Colonic mucosa (tissue), 4 donors: ENCODE data around the gene ZNF185. TPM values are rescaled to one million over a fixed set of nuclear protein-coding genes. Genes with fewer than 3 reads are reported as not detected.

Source experiments
- DNase-seq: peaks from one replicate; pipeline ENCODE4 v3.0.0-alpha.2; 2020
- H3K27ac ChIP-seq: fragments of 200-600 bp; one replicate; pipeline ENCODE4 v1.8.0; 2021
- H3K27me3 ChIP-seq: fragments of 200-600 bp; one replicate; pipeline ENCODE4 v1.8.0; 2021
- H3K36me3 ChIP-seq: fragments of 200-600 bp; one replicate; pipeline ENCODE4 v1.8.0; 2021
- H3K4me1 ChIP-seq: fragments of 200-600 bp; one replicate; pipeline ENCODE4 v1.8.0; 2021; ENCODE audit warnings: mild to moderate bottlenecking
- H3K4me3 ChIP-seq: fragments of 200-600 bp; one replicate; pipeline ENCODE4 v1.8.0; 2021
- H3K9ac ChIP-seq, 2 donors: one replicate each; pipeline ENCODE4 v1.7.0; 2013; ENCODE audit warnings: control low read depth in 2 of 2, low read depth in 2 of 2, low read length in 2 of 2
- H3K9me3 ChIP-seq: fragments of 200-600 bp; one replicate; pipeline ENCODE4 v1.8.0; 2021
- CTCF ChIP-seq: fragments of 200-600 bp; IDR thresholded peaks from one replicate; pipeline ENCODE4 v1.8.0; 2022; ENCODE audit warnings: antibody characterized with exemption, mild to moderate bottlenecking
- intact Hi-C: fragments of 100-400 bp; cut with DNase I; formaldehyde crosslinking; loops from one replicate; pipeline ENCODE4 v1.14.1; 2022
- total RNA-seq, 2 donors: library from RNA; stranded (reverse); fragmentation: NEBNext Ultra II Directional in 1 of 2; extraction: Animal tissue kit (Norgen Biotek cat#: 25700) in 1 of 2; gene quantifications; one replicate each; pipeline ENCODE4 v1.2.1, GENCODE V29; 2021
- donor health status: healthy.
- donor health status: DM: no; HTN: no; CAD: no.
- donor health status: DM: no; HTN: no; CAD: no.

ZNF185 gene
- total RNA-seq, 2 donors from 2014 or later = 3.6 to 4.5 TPM

GRCh38 chrX:152923599-152923998 is 25.7 kb downstream of the ZNF185 start:
- H3K27ac ChIP-seq = no peak overlapping the region
- intact Hi-C loops = no loop called here
- TF ChIP-seq CTCF = no peak
- no peak overlapping the region for H3K9ac ChIP-seq
- no peak overlapping the region for H3K4me3 ChIP-seq
- DNase-seq = no peak
- H3K9me3 ChIP-seq = no peaks in the 10 kb centered on the region
- no peaks in the 10 kb centered on the region for H3K27me3 ChIP-seq
- no peaks in the 10 kb centered on the region for H3K36me3 ChIP-seq
- H3K4me1 ChIP-seq = no peaks in the 10 kb centered on the region

- H3K27ac ChIP-seq = no peak overlapping the region
- no peaks in the 10 kb centered on the region for H3K4me1 ChIP-seq
- H3K27me3 ChIP-seq = no peaks in the 10 kb centered on the region
- TF ChIP-seq CTCF = no peak
- no peak overlapping the region for H3K9ac ChIP-seq
- no peak for DNase-seq
- H3K36me3 ChIP-seq = no peaks in the 10 kb centered on the region
- no peak overlapping the region for H3K4me3 ChIP-seq
- no peaks in the 10 kb centered on the region for H3K9me3 ChIP-seq
- intact Hi-C loops = no loop called here
Observed at GRCh38 chrX:152925835-152926234, 28.0 kb downstream of the ZNF185 start.

- H3K9me3 ChIP-seq = no peaks in the 10 kb centered on the region
- no peak overlapping the region for H3K27ac ChIP-seq
- no peaks in the 10 kb centered on the region for H3K36me3 ChIP-seq
- peak; percentile 13 for TF ChIP-seq CTCF
- H3K9ac ChIP-seq = no peak overlapping the region
- intact Hi-C loops = no loop called here
- H3K4me1 ChIP-seq = no peaks in the 10 kb centered on the region
- H3K4me3 ChIP-seq = no peak overlapping the region
- DNase-seq = peak; percentile 47
- no peaks in the 10 kb centered on the region for H3K27me3 ChIP-seq
Observed at GRCh38 chrX:152926279-152926678, 28.4 kb downstream of the ZNF185 start.

- no peak for TF ChIP-seq CTCF
- Histone ChIP-seq H3K36me3 (no peaks in the 10 kb centered on the region), H3K9ac (no peak overlapping the region), H3K9me3 (no peaks in the 10 kb centered on the region), H3K27ac (no peak overlapping the region), H3K27me3 (no peaks in the 10 kb centered on the region), H3K4me3 (no peak overlapping the region), H3K4me1 (no peaks in the 10 kb centered on the region)
- intact Hi-C loops = no loop called here
- no peak for DNase-seq
Observed at GRCh38 chrX:152926923-152927322, 29.1 kb downstream of the ZNF185 start.

DNA sequence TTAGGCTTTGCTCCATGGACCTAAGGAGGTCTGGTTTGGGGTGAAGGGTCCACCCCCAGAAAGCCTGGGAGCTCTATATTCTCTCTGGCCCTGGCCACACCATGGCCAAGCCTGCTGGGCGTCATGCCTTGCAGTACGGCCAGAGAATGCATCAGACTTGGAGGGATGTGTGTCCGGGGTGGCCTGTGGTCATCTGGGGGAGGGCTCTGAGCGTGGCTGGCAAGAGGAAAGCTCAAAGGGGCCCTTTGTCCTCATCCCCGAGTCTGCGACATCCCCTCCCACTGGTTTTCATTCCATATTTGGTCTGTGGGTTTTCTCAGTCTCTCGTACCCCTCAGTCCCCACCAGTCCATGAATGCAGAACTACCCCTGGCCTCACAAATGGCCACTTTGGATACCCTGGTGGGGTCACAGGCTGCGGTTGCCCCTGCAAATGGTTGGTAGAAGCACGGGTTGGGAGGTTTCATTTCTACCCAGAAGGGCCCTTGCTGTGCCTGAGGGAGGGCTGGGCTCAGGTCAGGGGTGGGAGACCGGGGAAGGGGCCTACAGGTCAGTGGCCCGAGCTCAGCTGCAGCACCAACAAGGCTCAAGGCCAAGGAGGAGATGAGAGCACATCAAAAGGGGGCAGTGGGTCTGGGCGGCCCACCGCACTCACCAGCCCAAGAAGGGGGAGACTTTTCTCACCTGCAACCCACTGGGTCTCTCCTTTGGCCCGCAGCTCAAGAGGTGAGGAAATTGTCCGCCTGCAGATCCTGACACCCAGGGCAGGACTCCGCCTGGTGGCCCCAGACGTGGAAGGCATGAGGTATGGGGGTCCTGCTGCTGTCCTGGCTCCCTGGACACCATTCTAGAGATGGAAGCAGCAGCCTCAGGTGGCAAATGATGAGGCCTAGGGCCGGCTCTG is 30.2 kb downstream of the ZNF185 start:
- no peaks in the 10 kb centered on the region for H3K9me3 ChIP-seq
- intact Hi-C loops = no loop called here
- H3K27me3 ChIP-seq = no peaks in the 10 kb centered on the region
- TF ChIP-seq CTCF = no peak
- no peak overlapping the region for H3K9ac ChIP-seq
- no peaks in the 10 kb centered on the region for H3K4me1 ChIP-seq
- no peak overlapping the region for H3K4me3 ChIP-seq
- H3K27ac ChIP-seq = no peak overlapping the region
- DNase-seq = no peak
- no peaks in the 10 kb centered on the region for H3K36me3 ChIP-seq
